ENCODE measurements around the gene CDPF1. TPM values are rescaled to one million over a fixed set of nuclear protein-coding genes. Genes with fewer than 3 reads are reported as not detected.

The CDPF1 gene
- total and polyA plus RNA-seq, 2 donors (not counting 3 experiments of a cell fraction or from before 2014, with no cell fraction given), result 9.7 to 9.9 TPM

DNA sequence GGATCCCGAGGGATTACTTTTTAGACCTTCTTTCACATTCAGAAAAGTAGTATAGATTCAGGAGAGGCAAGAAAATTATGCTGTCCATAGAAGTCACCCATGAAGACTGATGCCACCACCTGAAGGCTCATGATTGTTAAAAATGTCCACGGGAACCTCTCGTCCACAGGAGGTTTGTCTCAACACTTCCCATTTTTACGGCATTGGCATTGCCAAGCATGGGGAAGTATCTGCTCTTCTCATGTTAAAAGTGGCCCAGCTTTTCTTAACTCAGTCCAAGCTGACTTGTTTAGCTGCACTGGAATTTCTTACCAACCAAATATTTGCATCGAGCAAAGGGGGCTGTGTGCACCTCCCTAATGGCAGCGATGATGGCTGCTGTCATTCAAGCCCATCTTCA, 9.6 kb downstream of the CDPF1 start:
- Histone ChIP-seq H3K9me1 (replicated peaks; ENCODE audit: control insufficient read depth, extremely low read depth, insufficient read depth, low read length) (no peaks in the 10 kb centered on the region), H3K4me1 (ENCODE audit: control insufficient read depth, extremely low read depth, insufficient read depth, low read length) (no peaks in the 10 kb centered on the region), H3K4me2 (ENCODE audit: insufficient read depth, low read length) (no peak overlapping the region), H3K9ac (replicated peaks; ENCODE audit: extremely low read depth, insufficient read depth, low read length) (no peak overlapping the region), H3K4me3 (replicated peaks in 1 of 3; ENCODE audit: insufficient read depth in 1 of 3, low read depth in 1 of 3, low read length in 3 of 3) (no peak overlapping the region), H2AFZ (ENCODE audit: low read depth, low read length) (no peak overlapping the region), H3K36me3 (ENCODE audit: control insufficient read depth in 2 of 2, extremely low read depth in 1 of 2, insufficient read depth in 2 of 2, low read length in 2 of 2) (no peaks in the 10 kb centered on the region), H3K79me2 (ENCODE audit: control insufficient read depth, insufficient read depth, low read length) (no peaks in the 10 kb centered on the region), H3K27ac (ENCODE audit: insufficient read depth, low read depth, low read length) (no peak overlapping the region), H4K20me1 (replicated peaks; ENCODE audit: control insufficient read depth, extremely low read depth, insufficient read depth, low read length) (no peaks in the 10 kb centered on the region), H3K27me3 (ENCODE audit: control insufficient read depth in 2 of 2, insufficient read depth in 2 of 2, low read length in 2 of 2) (no peaks in the 10 kb centered on the region), H3K9me3 (replicated peaks; ENCODE audit: control insufficient read depth, insufficient read depth, low read length) (no peaks in the 10 kb centered on the region)
- dilution Hi-C loops (cut with MboI; ENCODE audit: extremely low pct_ligation_motif_present, low sequenced_read_pairs), result no loop called here
- BruUV-seq (replicated peaks), result no TSS peak
- FAIRE-seq (no peak), DNase-seq (ENCODE audit: low read depth, low spot score) (no peak)
- TF ChIP-seq GATA2 (IDR thresholded peaks at IDR 0.05; ENCODE audit: insufficient read depth, insufficient read length, low read depth, low read length), result no peak
- TF ChIP-seq, protein P1, sequence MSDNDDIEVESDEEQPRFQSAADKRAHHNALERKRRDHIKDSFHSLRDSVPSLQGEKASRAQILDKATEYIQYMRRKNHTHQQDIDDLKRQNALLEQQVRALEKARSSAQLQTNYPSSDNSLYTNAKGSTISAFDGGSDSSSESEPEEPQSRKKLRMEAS (IDR thresholded peaks at IDR 0.05; ENCODE audit: insufficient read depth, insufficient read length), result no peak
- no peak for TF ChIP-seq FOS (IDR thresholded peaks at IDR 0.05; ENCODE audit: borderline replicate concordance, insufficient read depth, low read length)
- TF ChIP-seq, protein P2, sequence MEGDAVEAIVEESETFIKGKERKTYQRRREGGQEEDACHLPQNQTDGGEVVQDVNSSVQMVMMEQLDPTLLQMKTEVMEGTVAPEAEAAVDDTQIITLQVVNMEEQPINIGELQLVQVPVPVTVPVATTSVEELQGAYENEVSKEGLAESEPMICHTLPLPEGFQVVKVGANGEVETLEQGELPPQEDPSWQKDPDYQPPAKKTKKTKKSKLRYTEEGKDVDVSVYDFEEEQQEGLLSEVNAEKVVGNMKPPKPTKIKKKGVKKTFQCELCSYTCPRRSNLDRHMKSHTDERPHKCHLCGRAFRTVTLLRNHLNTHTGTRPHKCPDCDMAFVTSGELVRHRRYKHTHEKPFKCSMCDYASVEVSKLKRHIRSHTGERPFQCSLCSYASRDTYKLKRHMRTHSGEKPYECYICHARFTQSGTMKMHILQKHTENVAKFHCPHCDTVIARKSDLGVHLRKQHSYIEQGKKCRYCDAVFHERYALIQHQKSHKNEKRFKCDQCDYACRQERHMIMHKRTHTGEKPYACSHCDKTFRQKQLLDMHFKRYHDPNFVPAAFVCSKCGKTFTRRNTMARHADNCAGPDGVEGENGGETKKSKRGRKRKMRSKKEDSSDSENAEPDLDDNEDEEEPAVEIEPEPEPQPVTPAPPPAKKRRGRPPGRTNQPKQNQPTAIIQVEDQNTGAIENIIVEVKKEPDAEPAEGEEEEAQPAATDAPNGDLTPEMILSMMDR (IDR thresholded peaks at IDR 0.05; ENCODE audit: extremely low read depth in 1 of 2, insufficient read depth in 1 of 2, low read depth in 1 of 2, low read length in 2 of 2), result no peak
- TF ChIP-seq POLR2AphosphoS5 (IDR thresholded peaks at IDR 0.05; ENCODE audit: insufficient read depth, low read depth, low read length), result no peak
- TF ChIP-seq POLR2A (IDR thresholded peaks at IDR 0.05; ENCODE audit: low read depth, low read length), result no peak
- TF ChIP-seq EZH2 (IDR thresholded peaks at IDR 0.05; ENCODE audit: borderline replicate concordance, low read depth, low read length, severe bottlenecking), result no peak
- TF ChIP-seq MYC (IDR thresholded peaks at IDR 0.05; ENCODE audit: low read depth, low read length), result no peak
- TF ChIP-seq JUN (IDR thresholded peaks at IDR 0.05; ENCODE audit: borderline replicate concordance, insufficient read depth, insufficient read length, low read depth), result no peak
- intact Hi-C loops (cut with micrococcal nuclease), result no loop called here
- ChIA-PET POLR2A (no interaction called here), CTCF (no interaction called here)

All from endothelial cell of umbilical vein (primary cell).